ENCODE data around the gene CD8B.
"Not testable (repeated sequence)": the region's sequence is repeated elsewhere in the genome, so short reads cannot be mapped to it uniquely, and the experiment has no call there.

The CD8B gene

DNA sequence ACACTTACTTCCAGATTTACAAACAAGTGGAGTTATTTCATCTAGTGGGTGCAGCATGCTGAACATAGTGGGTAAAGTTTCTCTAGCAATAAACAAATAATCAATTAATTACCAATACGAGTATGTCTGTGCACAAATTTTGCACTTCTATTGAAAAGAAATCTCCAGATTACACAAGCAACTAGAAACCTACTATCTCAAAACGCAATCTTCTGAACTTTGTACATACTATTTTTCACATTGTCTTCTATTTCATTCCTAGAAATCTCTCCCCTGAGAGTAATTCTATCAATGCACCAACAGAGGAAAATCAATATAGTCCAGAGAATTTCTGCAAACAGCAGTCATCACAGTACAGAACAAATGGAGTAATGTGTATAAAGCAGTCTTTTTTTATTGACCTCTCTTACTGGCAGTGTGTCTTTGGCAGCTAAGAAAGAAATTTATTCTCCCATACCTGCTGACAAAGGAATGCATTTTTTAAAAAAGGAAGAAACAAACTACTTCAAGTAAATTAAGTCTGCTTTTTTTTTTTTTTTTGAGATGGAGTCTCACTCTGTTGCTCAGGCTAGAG, 7.3 kb upstream of the CD8B start:
- H3K9ac ChIP-seq (ENCODE audit: low read length); H4K20me1 ChIP-seq (ENCODE audit: insufficient read depth, low read length); H3K4me3 ChIP-seq (ENCODE audit: low read depth, low read length, poor library complexity, severe bottlenecking); H3K27ac ChIP-seq (ENCODE audit: low read depth, low read length, poor library complexity, severe bottlenecking); H3K36me3 ChIP-seq (ENCODE audit: insufficient read depth, low read length); H3K27me3 ChIP-seq (ENCODE audit: insufficient read depth, low read length); H3K4me2 ChIP-seq (ENCODE audit: low read length); H3K4me1 ChIP-seq (ENCODE audit: insufficient read depth, low read length, severe bottlenecking); H3K9me3 ChIP-seq (ENCODE audit: low read length); H3F3A ChIP-seq (ENCODE audit: insufficient read depth, low read length); H2AFZ ChIP-seq (ENCODE audit: low read length); H3K9me2 ChIP-seq (ENCODE audit: low read depth, low read length); H3K79me2 ChIP-seq (ENCODE audit: insufficient read depth, low read length): not testable (repeated sequence)

DNA sequence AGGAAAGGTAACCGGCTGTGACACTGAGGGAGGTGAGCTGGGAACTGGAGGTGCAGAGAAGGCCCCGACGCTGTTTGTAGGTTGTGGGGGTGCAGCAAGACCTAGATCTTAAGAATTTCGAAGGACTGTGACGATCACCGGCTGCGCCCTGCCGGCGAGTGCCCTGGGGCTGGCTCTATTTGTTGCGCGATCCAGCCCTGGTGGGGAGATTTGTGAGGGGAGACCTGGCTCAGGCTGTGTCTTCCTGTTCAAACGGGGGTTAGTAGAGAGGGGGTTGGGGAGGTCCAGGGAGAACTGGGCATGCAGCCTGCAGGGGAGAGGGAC, 656 bp upstream of the CD8B start:
- not testable (repeated sequence) for H3K79me2 ChIP-seq (ENCODE audit: insufficient read depth, low read length); H3K9me3 ChIP-seq (ENCODE audit: low read length); H2AFZ ChIP-seq (ENCODE audit: low read length); H4K20me1 ChIP-seq (ENCODE audit: insufficient read depth, low read length); H3K9ac ChIP-seq (ENCODE audit: low read length); H3K27ac ChIP-seq (ENCODE audit: low read depth, low read length, poor library complexity, severe bottlenecking); H3K4me2 ChIP-seq (ENCODE audit: low read length); H3K36me3 ChIP-seq (ENCODE audit: insufficient read depth, low read length); H3K4me3 ChIP-seq (ENCODE audit: low read depth, low read length, poor library complexity, severe bottlenecking); H3K27me3 ChIP-seq (ENCODE audit: insufficient read depth, low read length); H3F3A ChIP-seq (ENCODE audit: insufficient read depth, low read length); H3K4me1 ChIP-seq (ENCODE audit: insufficient read depth, low read length, severe bottlenecking); H3K9me2 ChIP-seq (ENCODE audit: low read depth, low read length)

DNA sequence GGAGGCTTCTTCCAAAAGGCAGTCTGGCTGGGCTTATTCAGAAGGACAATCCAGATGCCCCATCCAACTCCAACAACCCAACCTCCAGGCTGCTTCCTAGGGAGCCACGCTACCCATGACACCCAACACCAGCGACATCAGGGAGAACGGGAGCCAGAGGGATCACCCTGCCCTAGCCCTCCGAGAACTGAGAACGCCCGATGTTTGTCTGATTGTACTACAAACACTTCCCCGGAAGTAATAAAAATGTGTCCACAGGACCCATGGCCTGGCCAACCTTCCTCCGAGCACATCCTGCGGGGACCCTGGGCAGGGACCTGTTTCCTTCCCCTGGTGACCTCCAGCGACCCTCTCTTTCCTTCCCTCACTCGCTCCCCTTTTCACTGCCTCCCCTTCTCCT, 511 bp downstream of the CD8B start:
- H3K9ac ChIP-seq (ENCODE audit: low read length); H3K4me1 ChIP-seq (ENCODE audit: insufficient read depth, low read length, severe bottlenecking); H3K9me3 ChIP-seq (ENCODE audit: low read length); H3K4me2 ChIP-seq (ENCODE audit: low read length); H3K79me2 ChIP-seq (ENCODE audit: insufficient read depth, low read length); H2AFZ ChIP-seq (ENCODE audit: low read length); H3K9me2 ChIP-seq (ENCODE audit: low read depth, low read length); H3K27ac ChIP-seq (ENCODE audit: low read depth, low read length, poor library complexity, severe bottlenecking); H3K27me3 ChIP-seq (ENCODE audit: insufficient read depth, low read length); H3F3A ChIP-seq (ENCODE audit: insufficient read depth, low read length); H3K4me3 ChIP-seq (ENCODE audit: low read depth, low read length, poor library complexity, severe bottlenecking); H3K36me3 ChIP-seq (ENCODE audit: insufficient read depth, low read length); H4K20me1 ChIP-seq (ENCODE audit: insufficient read depth, low read length): not testable (repeated sequence)

DNA sequence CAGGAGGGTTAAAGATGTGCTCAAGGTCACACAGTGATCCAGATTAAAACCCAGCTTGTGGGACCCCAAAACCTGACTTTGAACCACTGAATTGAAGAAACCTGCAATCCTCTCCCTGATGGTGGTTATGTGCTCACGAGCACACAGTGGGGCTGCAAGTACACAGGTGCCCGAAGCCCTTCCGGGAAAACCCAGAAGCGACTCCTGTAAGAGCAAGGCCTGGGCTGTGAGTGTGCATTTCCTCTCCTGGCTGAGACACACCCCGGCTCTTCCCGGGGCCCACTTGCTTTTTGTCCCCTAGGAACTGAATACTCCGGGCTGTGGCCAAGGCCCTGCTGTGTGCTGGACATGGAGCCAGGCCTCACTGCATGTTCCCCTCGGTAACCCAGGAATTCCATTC, 1.1 kb downstream of the CD8B start:
- H3K79me2 ChIP-seq (ENCODE audit: insufficient read depth, low read length); H3K9me2 ChIP-seq (ENCODE audit: low read depth, low read length); H3K9me3 ChIP-seq (ENCODE audit: low read length); H3K9ac ChIP-seq (ENCODE audit: low read length); H3K4me3 ChIP-seq (ENCODE audit: low read depth, low read length, poor library complexity, severe bottlenecking); H3K4me2 ChIP-seq (ENCODE audit: low read length); H3K36me3 ChIP-seq (ENCODE audit: insufficient read depth, low read length); H3K27me3 ChIP-seq (ENCODE audit: insufficient read depth, low read length); H3K4me1 ChIP-seq (ENCODE audit: insufficient read depth, low read length, severe bottlenecking); H2AFZ ChIP-seq (ENCODE audit: low read length); H4K20me1 ChIP-seq (ENCODE audit: insufficient read depth, low read length); H3K27ac ChIP-seq (ENCODE audit: low read depth, low read length, poor library complexity, severe bottlenecking); H3F3A ChIP-seq (ENCODE audit: insufficient read depth, low read length): not testable (repeated sequence)

DNA sequence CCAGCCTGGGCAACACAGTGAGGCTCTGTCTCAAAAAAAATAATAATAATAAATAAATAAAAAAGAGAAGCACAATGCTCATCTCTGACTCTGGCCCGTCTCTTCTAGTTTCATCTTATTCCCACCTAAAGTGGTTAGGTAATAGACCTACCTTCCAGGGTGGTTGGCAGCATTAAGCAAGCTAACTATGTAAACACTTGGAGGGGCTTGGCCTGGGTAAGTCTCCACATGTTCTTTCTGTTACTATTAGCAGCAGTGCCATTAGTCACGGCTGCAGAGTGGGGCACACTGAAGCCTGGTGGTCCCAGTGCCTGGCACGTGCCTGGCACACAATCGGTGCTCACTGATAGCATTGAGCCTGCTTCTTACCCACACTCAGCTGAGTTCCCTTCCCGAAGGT, 4.0 kb downstream of the CD8B start:
- H3K9me3 ChIP-seq (ENCODE audit: low read length); H3K9ac ChIP-seq (ENCODE audit: low read length); H3K9me2 ChIP-seq (ENCODE audit: low read depth, low read length); H3F3A ChIP-seq (ENCODE audit: insufficient read depth, low read length); H3K27ac ChIP-seq (ENCODE audit: low read depth, low read length, poor library complexity, severe bottlenecking); H3K36me3 ChIP-seq (ENCODE audit: insufficient read depth, low read length); H2AFZ ChIP-seq (ENCODE audit: low read length); H3K79me2 ChIP-seq (ENCODE audit: insufficient read depth, low read length); H3K4me1 ChIP-seq (ENCODE audit: insufficient read depth, low read length, severe bottlenecking); H3K27me3 ChIP-seq (ENCODE audit: insufficient read depth, low read length); H3K4me3 ChIP-seq (ENCODE audit: low read depth, low read length, poor library complexity, severe bottlenecking); H4K20me1 ChIP-seq (ENCODE audit: insufficient read depth, low read length); H3K4me2 ChIP-seq (ENCODE audit: low read length): not testable (repeated sequence)

DNA sequence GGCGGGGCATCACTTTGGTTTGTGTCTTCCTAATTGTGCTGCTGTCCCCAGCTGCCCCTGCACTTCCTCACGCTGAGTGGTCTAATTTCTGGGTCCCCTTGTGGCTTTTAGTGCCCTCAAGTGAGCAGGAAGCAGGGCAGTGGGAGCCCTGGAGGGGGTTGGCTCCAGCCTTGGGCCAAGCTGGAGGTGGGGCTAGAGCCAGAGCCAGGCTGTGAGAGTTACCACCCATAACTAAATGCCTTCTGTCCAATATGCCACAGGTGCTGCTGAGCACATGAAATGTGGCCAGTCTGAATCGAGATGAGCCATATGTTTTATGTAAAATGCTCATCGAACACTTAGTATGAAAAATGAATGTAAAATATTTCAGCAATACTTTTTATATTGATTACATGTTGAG, 5.2 kb downstream of the CD8B start:
- not testable (repeated sequence) for H3F3A ChIP-seq (ENCODE audit: insufficient read depth, low read length); H2AFZ ChIP-seq (ENCODE audit: low read length); H3K4me2 ChIP-seq (ENCODE audit: low read length); H3K9me2 ChIP-seq (ENCODE audit: low read depth, low read length); H3K9ac ChIP-seq (ENCODE audit: low read length); H3K36me3 ChIP-seq (ENCODE audit: insufficient read depth, low read length); H3K4me1 ChIP-seq (ENCODE audit: insufficient read depth, low read length, severe bottlenecking); H3K79me2 ChIP-seq (ENCODE audit: insufficient read depth, low read length); H4K20me1 ChIP-seq (ENCODE audit: insufficient read depth, low read length); H3K9me3 ChIP-seq (ENCODE audit: low read length); H3K27me3 ChIP-seq (ENCODE audit: insufficient read depth, low read length); H3K27ac ChIP-seq (ENCODE audit: low read depth, low read length, poor library complexity, severe bottlenecking); H3K4me3 ChIP-seq (ENCODE audit: low read depth, low read length, poor library complexity, severe bottlenecking)

DNA sequence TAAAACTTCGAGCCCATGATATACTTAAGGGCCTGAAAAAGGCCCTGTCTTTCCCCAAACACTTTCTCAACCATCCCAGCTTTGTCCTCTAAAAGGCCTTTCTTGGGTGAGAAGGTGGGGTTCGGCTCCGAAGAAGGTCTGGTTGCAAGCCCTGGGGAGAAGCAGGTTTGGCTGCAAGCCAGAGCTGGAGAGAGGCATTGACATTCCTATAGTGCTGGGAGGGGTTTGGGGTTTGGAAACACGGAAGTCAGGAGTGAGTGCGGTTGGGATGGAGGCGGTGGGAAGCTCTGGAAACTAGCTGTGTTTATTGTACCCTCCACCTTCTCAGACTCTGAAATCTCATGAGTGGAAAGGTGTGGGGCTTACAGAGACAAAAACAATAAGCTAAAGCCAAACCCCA, 5.7 kb downstream of the CD8B start:
- H3K9me2 ChIP-seq (ENCODE audit: low read depth, low read length); H3K9me3 ChIP-seq (ENCODE audit: low read length); H3K4me2 ChIP-seq (ENCODE audit: low read length); H3K4me1 ChIP-seq (ENCODE audit: insufficient read depth, low read length, severe bottlenecking); H3K4me3 ChIP-seq (ENCODE audit: low read depth, low read length, poor library complexity, severe bottlenecking); H3K36me3 ChIP-seq (ENCODE audit: insufficient read depth, low read length); H4K20me1 ChIP-seq (ENCODE audit: insufficient read depth, low read length); H3K27me3 ChIP-seq (ENCODE audit: insufficient read depth, low read length); H3K9ac ChIP-seq (ENCODE audit: low read length); H3K27ac ChIP-seq (ENCODE audit: low read depth, low read length, poor library complexity, severe bottlenecking); H3F3A ChIP-seq (ENCODE audit: insufficient read depth, low read length); H3K79me2 ChIP-seq (ENCODE audit: insufficient read depth, low read length); H2AFZ ChIP-seq (ENCODE audit: low read length): not testable (repeated sequence)

DNA sequence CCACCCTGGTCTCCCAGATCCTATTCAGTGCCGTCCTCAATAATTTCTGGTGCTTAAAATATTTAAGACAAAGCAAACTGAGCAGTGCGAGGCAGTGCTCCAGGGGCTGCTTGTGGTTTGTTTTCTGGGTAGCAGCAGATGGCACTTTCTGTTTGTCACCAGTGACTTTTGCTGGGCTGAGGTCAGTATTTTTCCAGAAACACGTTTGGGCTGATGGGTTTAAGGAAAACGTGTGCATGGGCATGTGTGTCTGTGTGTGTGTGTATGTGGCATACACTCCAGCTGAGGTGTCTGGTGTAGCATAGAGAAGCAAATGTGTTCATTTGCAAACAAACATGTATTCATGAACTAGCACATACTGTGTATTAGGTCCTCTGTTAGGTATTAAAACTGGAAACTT, 10.1 kb downstream of the CD8B start:
- H3K9me2 ChIP-seq (ENCODE audit: low read depth, low read length); H3K9ac ChIP-seq (ENCODE audit: low read length); H3K4me1 ChIP-seq (ENCODE audit: insufficient read depth, low read length, severe bottlenecking); H3F3A ChIP-seq (ENCODE audit: insufficient read depth, low read length); H3K4me2 ChIP-seq (ENCODE audit: low read length); H3K9me3 ChIP-seq (ENCODE audit: low read length); H3K4me3 ChIP-seq (ENCODE audit: low read depth, low read length, poor library complexity, severe bottlenecking); H3K79me2 ChIP-seq (ENCODE audit: insufficient read depth, low read length); H4K20me1 ChIP-seq (ENCODE audit: insufficient read depth, low read length); H3K27ac ChIP-seq (ENCODE audit: low read depth, low read length, poor library complexity, severe bottlenecking); H3K36me3 ChIP-seq (ENCODE audit: insufficient read depth, low read length); H3K27me3 ChIP-seq (ENCODE audit: insufficient read depth, low read length); H2AFZ ChIP-seq (ENCODE audit: low read length): not testable (repeated sequence)
